Caki2 (cell line): ENCODE data around the gene PLK5. TPM values are rescaled to one million over a fixed set of nuclear protein-coding genes. Genes with fewer than 3 reads are reported as not detected.
"Not testable (repeated sequence)": the region's sequence is repeated elsewhere in the genome, so short reads cannot be mapped to it uniquely, and the experiment has no call there.

Source experiments
- DNase-seq: peaks from one replicate; pipeline ENCODE4 v3.0.0-alpha.2; 2015; ENCODE audit warnings: low read depth
- in situ Hi-C: cut with HindIII; loops from 2 replicates; pipeline ENCODE4 v1.10.0; 2016; ENCODE audit warnings: low sequenced_read_pairs, low pct_unique_long_range_greater_than_20kb, mixed read lengths
- total RNA-seq: library from RNA; depleted of rRNA; stranded (reverse); fragments of >200 nt; shearing (Covaris generic); gene quantifications from 2 replicates; pipeline ENCODE4 v1.2.3, GENCODE V29; 2014; ENCODE audit warnings: low replicate concordance

Gene PLK5
- total RNA-seq, 1 experiment from 2014 or later: not detected

GRCh38 chr19:1489463-1490310 is 34.2 kb upstream of the PLK5 start:
- in situ Hi-C loops: no loop called here
- no peak for DNase-seq

DNA sequence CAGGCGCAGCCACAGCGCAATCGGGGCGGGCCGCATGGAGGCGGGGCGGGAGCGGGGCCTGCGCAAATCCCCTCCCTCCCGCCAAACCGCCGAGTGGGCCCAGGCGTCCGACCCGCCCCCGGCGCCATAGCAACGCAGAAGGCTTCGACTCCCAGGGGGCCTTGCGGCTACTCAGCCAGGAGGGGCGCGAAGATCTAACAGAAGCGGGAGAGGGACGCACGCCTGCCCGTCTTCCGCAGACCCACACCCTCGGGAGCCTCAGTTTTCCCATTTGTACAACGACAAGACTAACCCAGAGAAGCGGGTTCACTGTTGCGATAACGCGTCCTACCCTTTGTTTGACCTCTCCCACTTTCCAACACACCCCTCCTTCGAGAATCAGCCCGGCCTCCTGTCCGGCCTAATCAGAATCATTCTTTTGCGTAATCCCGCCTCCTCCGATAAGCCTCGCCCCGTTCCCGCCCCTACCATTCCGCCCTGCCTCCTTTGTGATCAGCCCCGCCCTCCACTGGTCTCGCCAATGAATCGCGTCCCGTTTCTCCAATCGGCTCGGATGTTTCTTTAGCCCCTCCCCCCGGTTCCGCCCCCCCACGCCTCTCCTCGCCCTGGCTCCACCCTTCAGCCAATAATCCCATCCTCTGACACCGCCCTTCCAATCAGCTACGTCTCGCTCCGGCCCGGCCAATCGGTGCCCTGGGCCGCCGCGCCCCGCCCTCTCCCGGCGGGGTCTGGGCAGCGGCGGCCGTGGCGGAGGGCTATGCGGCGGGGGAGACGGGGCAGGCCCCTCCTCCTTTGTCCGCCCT is 33.4 kb upstream of the PLK5 start, which contains the start of gene PCSK4:
PCSK4 (minus strand) TSS at position 40 of the 803 bp plus-strand sequence; CDS start at position 36, 4 bp downstream.
- in situ Hi-C loops: no loop called here
- peak; percentile 96 for DNase-seq

DNA sequence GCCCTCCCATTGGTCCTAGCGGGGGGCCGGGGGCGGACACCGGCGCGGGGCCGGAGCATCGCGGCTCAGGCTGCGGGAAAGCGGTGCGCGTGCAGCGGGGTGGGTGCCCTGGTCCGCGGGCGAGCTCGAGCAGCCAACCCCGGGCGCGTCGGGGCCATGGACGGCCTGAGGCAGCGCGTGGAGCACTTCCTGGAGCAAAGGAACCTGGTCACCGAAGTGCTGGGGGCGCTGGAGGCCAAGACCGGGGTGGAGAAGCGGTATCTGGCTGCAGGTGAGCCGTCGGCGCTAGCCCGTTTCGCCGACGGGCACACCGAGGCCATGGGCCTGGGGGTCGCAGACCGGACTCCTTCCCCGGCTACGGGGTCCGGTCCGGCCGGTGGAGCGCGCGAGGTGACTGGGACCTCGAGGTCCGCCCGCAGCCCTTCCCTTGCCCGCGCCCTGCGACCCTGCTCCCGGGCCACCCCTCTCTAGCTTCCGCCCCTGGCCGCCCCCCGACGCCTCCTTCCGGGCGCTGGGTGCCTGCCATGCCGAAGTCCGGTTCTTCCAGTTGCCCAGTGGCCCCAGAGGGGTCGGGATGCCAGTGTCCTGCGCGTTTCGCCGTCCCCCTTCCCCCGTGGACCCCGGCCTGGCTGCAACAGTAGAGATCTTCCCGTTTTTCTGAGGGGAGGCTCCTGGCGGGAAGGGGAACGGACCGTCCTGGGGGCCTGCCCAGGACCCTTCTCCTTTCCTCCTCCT is 32.6 kb upstream of the PLK5 start, which contains the start of gene REEP6:
REEP6 (plus strand) TSS at position 68 of the 735 bp plus-strand sequence; CDS start at position 157, 89 bp downstream.
- in situ Hi-C loops: no loop called here
- DNase-seq: no peak

GRCh38 chr19:1491849-1492170 is 32.1 kb upstream of the PLK5 start:
- no peak for DNase-seq
- in situ Hi-C loops: no loop called here

- no peak for DNase-seq
- in situ Hi-C loops: no loop called here
Measured at GRCh38 chr19:1492474-1493006, 31.3 kb upstream of the PLK5 start.

DNA sequence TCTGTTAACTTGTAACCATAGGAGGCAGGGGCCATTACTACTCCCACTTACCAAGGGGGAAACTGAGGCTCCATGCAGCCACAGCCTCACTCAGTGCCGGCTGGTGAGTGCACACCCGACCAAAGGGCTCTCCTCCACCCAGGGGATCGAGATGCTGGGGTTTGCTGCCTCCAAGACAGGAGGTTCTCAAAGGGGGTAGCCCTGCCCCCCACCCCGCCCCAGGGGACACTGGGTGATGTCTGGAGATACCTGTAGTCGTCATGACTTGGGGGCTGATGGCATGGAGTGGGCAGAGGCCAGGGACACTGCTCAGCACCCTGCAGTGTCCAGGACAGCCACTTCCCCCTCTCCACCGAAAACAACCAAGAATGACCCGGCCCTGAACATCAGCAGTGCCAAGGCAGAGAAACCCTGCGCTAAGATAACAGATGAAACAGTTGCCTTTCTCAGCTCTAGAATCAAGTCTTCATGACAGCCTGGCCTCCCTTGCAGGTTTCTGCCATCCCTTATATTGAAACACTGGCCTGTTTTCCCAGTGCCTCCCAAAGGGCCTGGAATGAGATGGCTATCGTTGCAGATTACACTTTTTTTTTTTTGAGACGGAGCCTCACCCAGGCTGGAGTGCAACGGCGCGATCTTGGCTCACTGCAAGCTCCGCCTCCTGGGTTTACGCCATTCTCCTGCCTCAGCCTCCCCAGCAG is 29.6 kb upstream of the PLK5 start:
- no peak for DNase-seq
- in situ Hi-C loops: no loop called here

DNA sequence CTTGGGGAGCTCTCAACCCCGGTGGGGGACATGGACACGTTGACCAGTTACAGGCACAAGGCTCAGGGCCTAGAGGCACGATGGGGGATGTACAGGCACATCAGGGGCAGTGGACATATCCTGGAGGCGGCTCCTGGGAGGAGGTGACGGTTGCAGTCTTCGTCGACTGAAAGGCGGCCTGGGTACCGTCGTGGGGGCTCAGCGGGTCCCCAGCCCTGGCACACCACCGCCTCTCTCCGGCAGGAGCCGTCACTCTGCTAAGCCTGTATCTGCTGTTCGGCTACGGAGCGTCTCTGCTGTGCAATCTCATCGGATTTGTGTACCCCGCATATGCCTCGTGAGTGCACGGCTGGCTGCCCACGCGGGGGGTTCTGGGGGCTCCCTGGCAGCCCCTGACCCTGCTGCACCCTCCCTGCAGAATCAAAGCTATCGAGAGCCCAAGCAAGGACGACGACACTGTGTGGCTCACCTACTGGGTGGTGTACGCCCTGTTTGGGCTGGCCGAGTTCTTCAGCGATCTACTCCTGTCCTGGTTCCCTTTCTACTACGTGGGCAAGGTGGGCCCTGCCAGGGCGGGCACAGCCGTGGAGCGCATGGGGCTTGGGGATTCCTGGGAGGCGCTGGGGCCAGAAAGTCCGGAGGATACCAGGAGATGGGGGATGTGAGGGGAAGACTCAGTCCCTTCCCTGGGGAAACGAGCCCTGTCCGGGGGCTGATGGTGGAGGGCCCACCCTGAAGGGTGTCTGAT is 28.7 kb upstream of the PLK5 start:
- in situ Hi-C loops: no loop called here

GRCh38 chr19:1495799-1496713 is 27.8 kb upstream of the PLK5 start:
- in situ Hi-C loops: no loop called here

More for the DNA sequence above, 28.7 kb upstream of the PLK5 start:
- no peak for DNase-seq

DNA sequence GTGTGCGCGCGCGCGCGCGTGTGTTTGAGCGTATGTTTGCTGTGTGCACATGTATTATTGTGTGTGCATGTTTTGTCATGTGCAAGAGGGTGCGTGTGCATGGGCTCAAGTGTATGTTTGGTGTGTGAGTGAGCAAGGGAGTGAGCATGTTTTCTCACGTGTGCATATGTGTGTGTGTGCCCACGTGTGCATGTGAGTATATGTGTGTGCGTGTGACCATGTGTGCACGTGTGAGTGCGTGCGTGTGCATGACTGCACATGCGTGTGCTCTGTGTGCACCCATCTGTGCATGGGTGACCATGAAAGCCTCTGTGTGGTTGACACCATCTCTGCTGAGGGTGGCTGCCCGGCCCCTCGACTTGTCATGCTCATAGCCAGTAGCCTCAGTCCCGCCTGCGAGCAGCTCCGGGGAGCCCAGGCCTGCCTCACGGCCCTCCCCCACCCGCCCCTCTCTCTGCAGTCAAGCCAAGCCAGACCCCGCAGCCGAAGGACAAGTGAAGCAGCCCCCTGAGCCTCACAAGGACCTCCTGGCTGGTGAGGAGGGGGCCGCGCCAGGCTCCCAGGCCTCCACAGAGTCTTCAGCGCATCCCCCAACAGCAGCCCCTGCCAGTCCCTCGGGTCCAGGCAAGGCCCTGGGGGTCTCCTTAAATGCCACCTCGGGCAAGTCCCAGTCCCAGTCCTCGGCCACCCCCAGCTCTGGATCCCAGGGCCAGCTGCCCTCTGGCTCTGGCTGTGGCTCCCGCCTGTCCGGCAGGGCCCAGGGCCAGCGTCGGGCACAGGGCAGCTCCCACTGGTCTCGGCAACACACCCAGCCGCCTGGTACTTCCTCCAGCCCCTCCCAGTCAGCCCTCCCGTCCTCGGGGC is 26.9 kb upstream of the PLK5 start:
- in situ Hi-C loops: no loop called here
- DNase-seq: no peak

More at GRCh38 chr19:1495799-1496713, 27.8 kb upstream of the PLK5 start:
- DNase-seq: no peak

DNA sequence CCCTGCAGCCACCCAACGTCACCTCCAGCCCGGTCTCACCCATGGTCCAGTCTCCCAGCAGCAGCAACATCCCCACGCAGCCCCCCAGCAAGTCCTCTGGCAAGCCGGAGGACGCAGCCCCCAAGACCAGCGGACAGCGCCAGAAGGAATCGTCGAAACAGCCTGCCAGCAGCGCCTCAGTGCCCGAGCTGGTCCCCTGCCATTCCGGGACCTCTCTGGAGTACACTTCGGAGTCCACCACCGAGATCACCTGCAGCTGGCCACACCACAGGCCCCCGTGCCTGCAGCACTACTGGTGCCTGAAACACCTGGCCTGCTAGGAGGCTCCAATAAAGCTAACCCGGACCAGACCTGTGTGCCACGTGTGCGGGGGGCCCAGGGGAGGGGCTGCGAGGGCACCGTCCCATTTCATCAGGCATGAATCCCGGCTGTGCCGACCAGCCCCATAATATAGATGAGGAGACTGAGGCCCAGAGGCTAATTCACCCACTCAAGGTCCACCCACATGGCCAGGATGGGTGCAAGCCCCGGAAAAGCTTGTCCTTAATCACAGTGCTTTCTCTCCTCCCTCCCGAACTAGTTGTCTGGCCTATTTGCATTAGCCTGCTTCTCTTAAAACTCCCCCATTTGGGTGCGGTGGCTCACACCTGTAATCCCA is 26.2 kb upstream of the PLK5 start:
- in situ Hi-C loops: no loop called here
- no peak for DNase-seq

GRCh38 chr19:1499231-1499630 is 24.6 kb upstream of the PLK5 start:
- in situ Hi-C loops, DNase-seq: not testable (repeated sequence)

GRCh38 chr19:1501200-1501595 is 22.7 kb upstream of the PLK5 start:
- no peak for DNase-seq
- in situ Hi-C loops: no loop called here

GRCh38 chr19:1502433-1503088 is 21.3 kb upstream of the PLK5 start:
- in situ Hi-C loops: no loop called here
- no peak for DNase-seq

GRCh38 chr19:1503089-1503924 is 20.6 kb upstream of the PLK5 start:
- DNase-seq: no peak
- in situ Hi-C loops: no loop called here
